ENCODE results near the gene NXT1.
A peak's percentile ranks its signal among the peaks of the same experiment; 100 is the strongest.

The NXT1 gene

GRCh38 chr20:23391707-23392310 lies 41.2 kb downstream of the NXT1 start:
- no peak for DNase-seq

GRCh38 chr20:23393996-23394775 lies 43.6 kb downstream of the NXT1 start:
- no peak for DNase-seq

- no peak for DNase-seq
Measured at GRCh38 chr20:23396950-23397627, 46.5 kb downstream of the NXT1 start.

- DNase-seq = peak; percentile 57 to 81 (median 77)
Measured at GRCh38 chr20:23397961-23398360, 47.4 kb downstream of the NXT1 start.

- no peak for DNase-seq
Measured at GRCh38 chr20:23399568-23400241, 49.1 kb downstream of the NXT1 start.

GRCh38 chr20:23401051-23401450 lies 50.5 kb downstream of the NXT1 start:
- no peak for DNase-seq

- peak in 2 of 4 experiments; percentile 14 to 24 for DNase-seq
Measured at GRCh38 chr20:23403751-23404150, 53.2 kb downstream of the NXT1 start.

- no peak for DNase-seq
Measured at GRCh38 chr20:23404196-23404595, 53.6 kb downstream of the NXT1 start.
